Coronary artery (tissue), 2 donors: ENCODE results near the gene FOXP4.

Experiments
- DNase-seq: peaks from one replicate; pipeline ENCODE4 v3.0.0-alpha.2; 2017; ENCODE audit warnings: low spot score
- H3K27ac ChIP-seq, 2 donors: fragments of 200-600 bp; sonication (generic); one replicate each; pipeline ENCODE4 v1.5.1; 2016 to 2019
- H3K4me3 ChIP-seq: fragments of 200-600 bp; sonication (generic); 2 replicates; pipeline ENCODE4 v1.5.1; 2016; ENCODE audit warnings: mild to moderate bottlenecking, moderate library complexity
- TF ChIP-seq, protein P1 (sequence below): fragments of 200-600 bp; sonication (generic); IDR thresholded peaks from one replicate; pipeline ENCODE4 v1.5.1; 2019; ENCODE audit warnings: antibody characterized with exemption

FOXP4 gene

GRCh38 chr6:41589223-41589622, 43.0 kb downstream of the FOXP4 start:
- Histone ChIP-seq H3K27ac (no peak overlapping the region), H3K4me3 (no peak overlapping the region)
- DNase-seq: no peak
- TF ChIP-seq, protein P1, sequence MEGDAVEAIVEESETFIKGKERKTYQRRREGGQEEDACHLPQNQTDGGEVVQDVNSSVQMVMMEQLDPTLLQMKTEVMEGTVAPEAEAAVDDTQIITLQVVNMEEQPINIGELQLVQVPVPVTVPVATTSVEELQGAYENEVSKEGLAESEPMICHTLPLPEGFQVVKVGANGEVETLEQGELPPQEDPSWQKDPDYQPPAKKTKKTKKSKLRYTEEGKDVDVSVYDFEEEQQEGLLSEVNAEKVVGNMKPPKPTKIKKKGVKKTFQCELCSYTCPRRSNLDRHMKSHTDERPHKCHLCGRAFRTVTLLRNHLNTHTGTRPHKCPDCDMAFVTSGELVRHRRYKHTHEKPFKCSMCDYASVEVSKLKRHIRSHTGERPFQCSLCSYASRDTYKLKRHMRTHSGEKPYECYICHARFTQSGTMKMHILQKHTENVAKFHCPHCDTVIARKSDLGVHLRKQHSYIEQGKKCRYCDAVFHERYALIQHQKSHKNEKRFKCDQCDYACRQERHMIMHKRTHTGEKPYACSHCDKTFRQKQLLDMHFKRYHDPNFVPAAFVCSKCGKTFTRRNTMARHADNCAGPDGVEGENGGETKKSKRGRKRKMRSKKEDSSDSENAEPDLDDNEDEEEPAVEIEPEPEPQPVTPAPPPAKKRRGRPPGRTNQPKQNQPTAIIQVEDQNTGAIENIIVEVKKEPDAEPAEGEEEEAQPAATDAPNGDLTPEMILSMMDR: no peak

- DNase-seq: no peak
- TF ChIP-seq, protein P1: no peak
- H3K4me3 ChIP-seq: no peak overlapping the region
- H3K27ac ChIP-seq: no peak overlapping the region
These were observed 43.7 kb downstream of the FOXP4 start for GRCh38 chr6:41589636-41590622.

DNA sequence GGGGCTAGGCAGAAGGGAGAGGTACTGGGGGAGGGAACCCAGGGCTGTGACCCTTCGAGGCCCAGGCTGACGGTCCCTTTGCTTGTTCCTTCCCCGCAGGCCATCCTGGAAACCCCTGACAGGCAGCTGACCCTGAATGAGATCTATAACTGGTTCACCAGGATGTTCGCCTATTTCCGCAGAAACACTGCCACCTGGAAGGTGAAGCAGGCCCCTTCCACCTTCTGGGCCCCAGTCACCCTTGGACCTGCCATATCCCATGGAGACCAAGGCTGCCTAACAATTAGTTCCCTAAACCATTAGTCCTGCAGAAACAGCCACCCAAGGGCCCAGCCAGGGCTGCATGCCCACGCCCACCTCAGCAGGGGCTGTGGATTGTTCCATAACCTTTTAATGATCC, 44.9 kb downstream of the FOXP4 start:
- TF ChIP-seq, protein P1: no peak
- Histone ChIP-seq H3K27ac (no peak overlapping the region), H3K4me3 (no peak overlapping the region)
- DNase-seq: no peak

- no peak overlapping the region for H3K4me3 ChIP-seq
- peak overlapping the region in 1 of 2 donors; percentile 11 for H3K27ac ChIP-seq
- peak; percentile 83 for DNase-seq
- TF ChIP-seq, protein P1: peak; percentile 89
These were observed 45.8 kb downstream of the FOXP4 start for GRCh38 chr6:41591859-41592502.

- DNase-seq: no peak
- TF ChIP-seq, protein P1: no peak
These were observed 47.2 kb downstream of the FOXP4 start for GRCh38 chr6:41593406-41593805.

GRCh38 chr6:41593839-41594238, 47.7 kb downstream of the FOXP4 start:
- TF ChIP-seq, protein P1: no peak
- Histone ChIP-seq H3K27ac (no peak overlapping the region), H3K4me3 (no peak overlapping the region)
- no peak for DNase-seq

More at GRCh38 chr6:41593406-41593805, 47.2 kb downstream of the FOXP4 start:
- H3K27ac ChIP-seq: no peak overlapping the region
- H3K4me3 ChIP-seq: no peak overlapping the region
